22Rv1 (cell line): ENCODE data around the gene OSBPL2.

Experiments used
- CTCF ChIP-seq: fragments of 450-650 bp; IDR thresholded peaks from 2 replicates; pipeline ENCODE4 v1.5.1; 2017; ENCODE audit warnings: mild to moderate bottlenecking
- ZFX ChIP-seq: fragments of 450-650 bp; IDR thresholded peaks from 2 replicates; pipeline ENCODE4 v1.6.1; 2017; ENCODE audit warnings: antibody characterized with exemption, borderline replicate concordance

GRCh38 chr20:62228982-62229545 is 9.3 kb upstream of the OSBPL2 start:
- TF ChIP-seq CTCF = no peak
- TF ChIP-seq ZFX = no peak
